Stomach (tissue), 9 donors: Measurements from ENCODE around the gene SCN4A. TPM values are rescaled to one million over a fixed set of nuclear protein-coding genes. Genes with fewer than 3 reads are reported as not detected.

Source experiments
- DNase-seq, 2 donors: peaks; one replicate each; pipeline versions ENCODE4 v3.0.0 to v3.0.0-alpha.2; 2013 to 2019
- H3K27ac ChIP-seq, 5 donors: fragments of 200-600 bp in 4 of 5; sonication (generic) in 4 of 5; one replicate each; pipeline ENCODE4 v1.5.1; 2013 to 2019; ENCODE audit warnings: mild to moderate bottlenecking in 1 of 5, moderate library complexity in 1 of 5
- H3K27me3 ChIP-seq, 3 donors: fragments of 200-600 bp; sonication (generic); one replicate each; pipeline ENCODE4 v1.5.1; 2017 to 2019; ENCODE audit warnings: mixed run types in 1 of 3
- H3K36me3 ChIP-seq, 4 donors: fragments of 200-600 bp; sonication (generic); 1 replicate in 3 of 4; 2 replicates in 1 of 4; pipeline ENCODE4 v1.5.1; 2016 to 2019
- H3K4me1 ChIP-seq, 4 donors: fragments of 200-600 bp; sonication (generic); one replicate each; pipeline ENCODE4 v1.5.1; 2016 to 2019
- H3K4me3 ChIP-seq, 4 donors: fragments of 200-600 bp; sonication (generic) in 3 of 4; one replicate each; pipeline ENCODE4 v1.5.1; 2016 to 2019; ENCODE audit warnings: mild to moderate bottlenecking in 1 of 4
- H3K9me3 ChIP-seq, 4 donors: fragments of 200-600 bp; sonication (generic); one replicate each; pipeline ENCODE4 v1.5.1; 2016 to 2019
- CTCF ChIP-seq, 7 experiments: fragments of 450-650 bp in 4 of 7; fragments of 200-600 bp in 3 of 7; sonication (generic) in 3 of 7; IDR thresholded peaks; one replicate each; pipeline ENCODE4 v1.5.1; 2016 to 2019; ENCODE audit warnings: antibody characterized with exemption in 7 of 7, control low read depth in 2 of 7, mild to moderate bottlenecking in 1 of 7
- EP300 ChIP-seq: sonication (generic); formaldehyde crosslinking; IDR thresholded peaks from one replicate; pipeline ENCODE4 v1.6.1; 2017; ENCODE audit warnings: antibody characterized with exemption
- POLR2A ChIP-seq, 4 donors: fragments of 450-650 bp; IDR thresholded peaks; one replicate each; pipeline ENCODE4 v1.6.1; 2016; ENCODE audit warnings: antibody characterized with exemption in 4 of 4, control low read depth in 2 of 4, mild to moderate bottlenecking in 1 of 4, moderate library complexity in 1 of 4
- POLR2AphosphoS5 ChIP-seq, 3 donors: sonication (generic); formaldehyde crosslinking; IDR thresholded peaks; one replicate each; pipeline ENCODE4 v1.6.1; 2016; ENCODE audit warnings: antibody characterized with exemption in 3 of 3
- WGBS, 5 donors: extraction: QIAGEN DNeasy Blood & Tissue Kit in 3 of 5; methylation state at CpG; one replicate each; pipeline versions ENCODE4 v1.1.5 to v1.1.7; 2013 to 2018; 5-methylcytosine and 5-hydroxymethylcytosine counted together
- intact Hi-C: fragments of 100-400 bp; cut with DNase I; formaldehyde crosslinking; loops from one replicate; pipeline ENCODE4 v1.15.1; 2023; ENCODE audit warnings: low total_unique reads
- polyA plus RNA-seq, 3 donors: library from polyadenylated mRNA; stranded (reverse); fragments of 200-250 nt; gene quantifications; one replicate each; pipeline ENCODE4 v1.2.3, GENCODE V29; 2013
- total RNA-seq, 5 donors: library from RNA; depleted of rRNA; stranded (reverse); fragments of >200 nt; gene quantifications; one replicate each; pipeline versions ENCODE4 v1.1.0 to v1.2.3, GENCODE V29; 2014 to 2016
- donor health status: healthy with polysubstance abuse.
- donor health status: Bipolar disorder and iron deficiency.
- donor health status: healthy.

SCN4A gene
- total and polyA plus RNA-seq, 8 donors = 0.05 to 2.7 (median 0.74) TPM; not detected in 2

- Histone ChIP-seq H3K4me1 (peaks cover 6 to 25% (median 11%) of the 10 kb centered on the region in 4 donors), H3K9me3 (no peaks in the 10 kb centered on the region), H3K27ac (no peak overlapping the region), H3K36me3 (no peaks in the 10 kb centered on the region), H3K4me3 (no peak overlapping the region), H3K27me3 (peaks cover 0 to 54% (median 15%) of the 10 kb centered on the region in 3 donors)
- intact Hi-C loops = no loop called here
- TF ChIP-seq EP300 = no peak
- no peak for TF ChIP-seq POLR2AphosphoS5 (IDR thresholded peaks at IDR 0.05)
- TF ChIP-seq POLR2A (IDR thresholded peaks at IDR 0.05) = no peak
- 60 to 88% (median 81%) methylated on average over 7 to 11 of the region's 11 CpGs for WGBS, 5 donors
- no peak for DNase-seq
These were observed 18.9 kb upstream of the SCN4A start for GRCh38 chr17:63991611-63992010.

GRCh38 chr17:63989622-63990345 lies 17.1 kb upstream of the SCN4A start:
- H3K36me3 ChIP-seq = no peaks in the 10 kb centered on the region
- H3K9me3 ChIP-seq = no peaks in the 10 kb centered on the region
- H3K4me1 ChIP-seq = peaks cover 6 to 25% (median 19%) of the 10 kb centered on the region in 4 donors
- DNase-seq = no peak
- no peak overlapping the region for H3K4me3 ChIP-seq
- no peak overlapping the region for H3K27ac ChIP-seq
- intact Hi-C loops = no loop called here
- H3K27me3 ChIP-seq = peaks cover 0 to 52% (median 15%) of the 10 kb centered on the region in 3 donors
- 82 to 88% (median 86%) methylated on average over 20 to 21 of the region's 21 CpGs for WGBS, 5 donors
- TF ChIP-seq CTCF (IDR thresholded peaks at IDR 0.05) (no peak), POLR2A (IDR thresholded peaks at IDR 0.05) (no peak), POLR2AphosphoS5 (IDR thresholded peaks at IDR 0.05) (no peak), EP300 (no peak)

- H3K27ac ChIP-seq = no peak overlapping the region
- 45 to 57% (median 49%) methylated on average over 30 to 35 of the region's 35 CpGs for WGBS, 5 donors
- intact Hi-C loops = no loop called here
- TF ChIP-seq POLR2AphosphoS5 (IDR thresholded peaks at IDR 0.05) = no peak
- TF ChIP-seq POLR2A (IDR thresholded peaks at IDR 0.05) = no peak
- TF ChIP-seq EP300 = no peak
- no peak for TF ChIP-seq CTCF (IDR thresholded peaks at IDR 0.05)
- peaks cover 6 to 26% (median 25%) of the 10 kb centered on the region in 4 donors for H3K4me1 ChIP-seq
- no peaks in the 10 kb centered on the region for H3K9me3 ChIP-seq
- no peaks in the 10 kb centered on the region for H3K36me3 ChIP-seq
- peak in 1 of 2 donors; percentile 81 for DNase-seq
- H3K4me3 ChIP-seq = no peak overlapping the region
- H3K27me3 ChIP-seq = peaks cover 0 to 52% (median 15%) of the 10 kb centered on the region in 3 donors
These were observed 16.3 kb upstream of the SCN4A start for GRCh38 chr17:63988741-63989621.

GRCh38 chr17:63988127-63988478 lies 15.4 kb upstream of the SCN4A start:
- no peak for DNase-seq
- WGBS, 5 donors = 85 to 94% (median 90%) methylated on average over 3 to 5 of the region's 5 CpGs
- H3K4me1 ChIP-seq = peaks cover 6 to 26% (median 25%) of the 10 kb centered on the region in 4 donors

More at GRCh38 chr17:63988127-63988478, 15.4 kb upstream of the SCN4A start:
- Histone ChIP-seq H3K4me3 (no peak overlapping the region), H3K27ac (no peak overlapping the region), H3K36me3 (no peaks in the 10 kb centered on the region), H3K9me3 (no peaks in the 10 kb centered on the region), H3K27me3 (peaks cover 0 to 48% (median 15%) of the 10 kb centered on the region in 3 donors)
- intact Hi-C loops = no loop called here
- TF ChIP-seq CTCF (IDR thresholded peaks at IDR 0.05) (no peak), POLR2A (IDR thresholded peaks at IDR 0.05) (no peak), EP300 (no peak), POLR2AphosphoS5 (IDR thresholded peaks at IDR 0.05) (no peak)
